Cortex of kidney (tissue), 1 donor: ENCODE data around the gene CAPN15.

ENCODE experiments used
- DNase-seq: peaks from one replicate; lab custom pipeline; 2025; lab: John Stamatoyannopoulos, UW

CAPN15 gene

DNA sequence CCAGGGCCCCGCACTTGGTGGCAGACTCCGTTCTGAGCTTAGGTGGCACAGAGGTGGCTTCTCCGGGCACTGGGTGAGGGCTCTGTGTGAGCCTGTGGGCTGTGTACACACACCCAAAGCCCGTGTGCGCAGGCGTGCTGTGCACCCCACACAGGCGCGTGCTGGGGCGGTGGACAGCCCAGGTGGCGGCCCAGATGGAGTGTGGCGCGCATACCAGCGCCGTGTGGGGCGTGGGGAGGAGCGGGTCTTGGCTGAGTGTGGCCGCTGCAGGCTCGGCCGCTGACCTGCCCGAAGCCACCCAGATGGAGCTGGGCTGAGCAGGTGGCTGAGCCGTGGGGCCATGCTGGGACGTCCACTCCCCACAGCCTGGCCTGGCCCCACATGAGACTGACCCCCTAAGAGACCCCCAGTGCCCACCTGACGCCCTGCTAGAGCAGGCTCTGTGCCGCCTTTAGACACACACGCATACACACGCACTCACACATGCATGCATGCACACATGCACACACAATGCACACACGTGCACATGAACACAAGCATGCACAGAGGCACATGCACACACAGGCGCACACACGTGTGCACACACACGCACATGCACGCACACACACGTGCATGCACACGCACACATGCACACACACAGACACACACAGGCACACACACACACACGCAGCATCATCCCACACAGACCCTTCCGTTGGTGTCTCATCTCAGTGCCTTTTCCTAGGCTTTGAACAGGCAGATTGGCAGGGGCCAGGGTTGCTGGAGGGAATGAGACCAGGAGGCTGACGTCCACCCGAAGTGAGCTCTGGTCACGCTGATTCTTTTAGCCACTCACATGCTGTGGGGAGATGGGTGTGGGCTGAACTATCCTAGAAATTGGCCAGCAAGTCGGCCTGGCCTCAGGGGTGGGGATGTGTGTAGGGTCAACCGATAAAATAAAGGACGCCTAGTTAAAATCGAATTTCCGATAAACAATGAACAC lies 34.7 kb downstream of the CAPN15 start:
- no peak for DNase-seq

DNA sequence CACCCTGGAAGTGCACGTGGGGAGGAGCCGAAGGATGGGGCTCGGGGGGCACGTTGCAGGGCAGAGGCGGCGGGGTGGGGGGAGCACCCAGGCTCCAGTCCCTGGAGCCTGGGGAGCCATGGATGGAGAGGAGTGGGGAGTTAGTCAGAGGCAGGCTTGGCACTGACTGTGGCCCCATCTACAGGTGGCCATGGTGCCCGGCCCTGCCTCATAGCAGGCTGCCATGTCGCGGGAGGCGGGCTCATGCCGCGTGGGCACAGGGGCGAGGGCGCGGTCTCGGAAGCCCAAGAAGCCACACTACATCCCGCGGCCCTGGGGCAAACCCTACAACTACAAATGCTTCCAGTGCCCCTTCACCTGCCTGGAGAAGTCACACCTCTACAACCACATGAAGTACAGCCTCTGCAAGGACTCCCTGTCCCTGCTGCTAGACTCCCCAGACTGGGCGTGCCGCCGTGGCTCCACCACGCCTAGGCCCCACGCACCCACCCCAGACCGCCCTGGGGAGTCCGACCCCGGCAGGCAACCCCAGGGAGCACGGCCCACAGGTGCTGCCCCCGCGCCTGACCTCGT lies 35.6 kb downstream of the CAPN15 start:
- DNase-seq, result no peak

DNA sequence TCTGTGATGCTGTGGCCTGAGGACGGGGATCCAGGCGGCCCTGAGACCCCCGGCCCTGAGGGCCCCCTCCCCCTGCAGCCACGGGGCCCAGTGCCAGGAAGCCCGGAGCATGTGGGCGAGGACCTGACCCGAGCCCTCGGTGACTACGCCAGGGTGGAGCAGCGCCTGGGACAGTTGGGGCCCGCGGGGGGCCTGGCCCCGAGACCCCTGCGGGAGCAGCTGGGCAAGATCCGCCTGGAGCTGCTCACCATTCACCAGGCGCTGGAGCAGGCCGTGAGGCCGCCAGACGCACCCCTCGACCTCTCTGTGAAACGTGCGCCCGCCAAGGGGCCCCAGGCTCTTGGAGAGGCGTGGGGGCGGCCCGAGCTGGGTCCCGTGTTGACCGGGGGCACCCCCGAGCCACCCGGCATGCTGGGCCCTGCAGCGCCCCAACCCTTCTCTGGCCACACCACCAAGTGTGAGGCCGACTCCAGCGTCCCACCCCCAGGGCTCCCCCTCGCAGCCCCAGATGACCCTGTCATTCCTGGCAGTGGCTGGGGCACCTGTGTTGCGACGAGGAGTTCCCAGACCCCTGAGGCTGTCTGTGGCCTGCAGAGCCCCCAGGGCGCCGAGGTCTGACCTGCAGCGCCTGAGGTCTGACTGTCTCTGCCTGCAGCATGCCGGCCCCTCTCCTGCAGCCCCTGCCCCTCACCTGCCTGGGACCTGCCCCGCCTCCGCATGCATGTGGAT lies 37.3 kb downstream of the CAPN15 start:
- DNase-seq, result no peak

DNA sequence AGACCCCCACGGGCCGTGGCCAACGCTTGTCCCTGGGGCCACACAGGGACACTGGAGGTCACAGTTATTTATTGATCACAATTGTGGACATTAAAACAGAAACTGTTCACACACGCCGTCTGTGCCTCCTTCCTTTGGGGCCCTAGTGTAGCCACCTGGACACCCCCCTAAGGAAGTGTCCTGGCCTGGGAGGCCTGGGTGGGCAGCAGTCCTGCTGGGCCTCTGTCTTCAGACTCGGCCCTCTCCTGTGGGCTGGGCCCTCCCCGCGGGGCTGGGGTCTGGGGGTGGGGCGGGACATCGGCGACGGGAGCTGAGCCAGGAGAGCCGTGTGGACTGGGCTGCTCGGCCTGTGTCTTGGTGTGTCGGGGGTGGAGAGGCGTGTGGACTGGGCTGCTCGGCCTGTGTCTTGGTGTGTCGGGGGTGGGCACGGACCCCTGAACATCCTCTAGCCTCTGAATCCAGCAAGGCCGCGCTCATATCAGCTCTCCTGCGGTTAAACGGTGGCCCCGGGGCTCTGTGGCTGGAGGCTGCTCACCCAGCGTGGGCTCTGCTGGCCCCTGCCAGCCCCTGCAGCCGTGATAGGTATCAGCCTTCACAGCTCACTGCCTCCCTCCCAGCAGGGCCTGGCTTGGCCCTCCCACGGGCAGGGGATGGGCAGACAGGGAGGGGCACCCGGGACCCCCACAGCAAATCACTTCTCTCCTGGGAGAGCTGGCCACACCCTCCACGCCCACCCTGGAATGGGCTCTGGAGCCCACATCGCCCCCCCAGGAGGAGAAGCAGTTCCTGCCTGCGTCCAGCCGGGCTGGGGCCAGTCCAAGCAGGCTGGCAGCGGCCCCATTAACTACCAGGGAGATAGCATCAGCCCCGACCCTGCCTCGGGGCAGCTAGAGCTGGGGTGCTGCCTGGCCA lies 38.2 kb downstream of the CAPN15 start:
- DNase-seq, result no peak

DNA sequence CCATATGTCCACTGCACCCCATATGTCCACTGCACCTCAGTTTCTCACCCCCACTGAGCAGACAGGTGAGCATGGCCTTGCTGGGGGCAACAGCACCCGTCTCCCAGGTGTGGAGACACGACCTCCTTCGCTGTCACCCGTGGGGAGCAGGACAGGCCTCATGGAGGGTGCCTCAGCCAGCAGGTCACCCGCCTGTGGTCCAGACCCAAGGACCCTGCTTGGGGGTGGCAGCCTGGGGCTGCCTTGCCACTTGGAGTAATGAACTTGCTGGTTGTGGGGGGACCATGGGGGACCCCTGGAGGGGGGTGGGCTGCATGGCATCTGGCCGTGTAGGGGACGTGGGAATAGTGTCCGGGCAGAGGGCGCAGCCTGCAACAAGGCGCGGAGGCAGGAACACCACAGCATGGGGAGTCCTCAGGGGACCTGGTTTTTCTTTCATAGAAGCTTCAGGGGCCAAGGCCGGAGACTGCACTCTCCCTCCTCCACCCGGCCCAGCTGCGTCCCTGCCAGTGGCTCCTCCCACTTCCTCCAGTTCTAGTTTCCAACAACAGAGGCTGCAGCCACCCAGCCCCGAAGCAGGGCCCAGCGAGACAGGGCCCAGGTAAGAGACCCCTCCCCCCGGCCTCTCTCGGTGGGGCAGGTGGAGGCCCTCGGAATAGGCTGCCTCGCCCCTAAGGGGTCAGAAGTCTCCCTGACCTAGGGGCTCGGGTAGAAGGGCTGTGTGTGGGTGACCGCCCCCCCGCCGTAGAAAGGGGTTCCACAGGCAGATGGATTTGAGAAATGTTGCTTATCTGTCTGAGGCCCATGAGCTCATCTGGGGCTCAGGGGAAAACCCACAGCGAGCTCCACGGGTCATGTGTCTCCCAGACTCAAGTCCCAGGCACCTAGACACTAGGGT lies 39.2 kb downstream of the CAPN15 start, which contains the start of gene NHLRC4:
NHLRC4 (plus strand) TSS at position 531 of the 898 bp plus-strand sequence. CDS start 1,043 bp downstream, outside the sequence.
- no peak for DNase-seq

GRCh38 chr16:567373-568256 lies 40.1 kb downstream of the CAPN15 start:
- DNase-seq, result no peak

- DNase-seq, result no peak
Observed at GRCh38 chr16:568401-569258, 41.1 kb downstream of the CAPN15 start.

DNA sequence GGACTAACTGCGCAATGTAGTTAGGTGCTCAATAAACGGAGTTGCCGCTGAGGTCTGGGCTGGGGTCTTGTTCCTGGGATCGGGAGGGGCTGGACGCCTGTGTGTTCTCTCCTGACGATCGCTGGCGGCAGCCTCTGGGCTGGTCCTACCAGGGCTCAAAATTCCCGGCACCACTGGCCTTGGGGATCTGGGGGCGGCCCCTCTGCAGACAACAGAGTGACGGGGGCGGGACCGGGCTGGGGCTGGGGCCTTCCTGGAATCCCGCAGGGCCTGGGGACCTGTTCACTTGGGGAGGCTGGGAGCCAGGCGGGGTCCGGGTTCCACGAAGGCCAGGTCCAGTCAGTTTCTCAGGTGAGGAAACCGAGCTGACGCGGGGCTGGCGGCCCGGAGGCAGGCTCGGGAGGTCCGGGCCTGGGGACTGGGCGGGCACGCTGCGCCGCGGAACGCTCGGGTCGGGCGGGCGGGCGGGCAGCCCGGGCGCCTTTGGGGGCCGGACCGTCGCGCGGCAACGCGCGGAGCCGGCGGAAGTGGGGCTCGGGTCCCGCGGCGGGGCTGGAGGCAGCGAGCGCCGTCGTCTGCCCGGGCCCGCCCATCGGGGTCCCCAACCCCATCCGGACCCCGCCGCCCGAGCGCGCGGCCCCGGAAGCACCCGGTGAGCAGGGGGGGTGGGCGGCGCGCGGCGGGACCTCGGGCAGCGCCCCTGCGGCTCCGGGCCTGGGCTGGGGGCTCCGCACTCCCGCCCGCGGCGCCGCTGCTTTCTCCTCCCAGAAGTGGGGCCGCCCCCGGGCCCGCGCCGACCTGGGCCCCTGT lies 42.1 kb downstream of the CAPN15 start, which contains the start of gene PIGQ:
PIGQ (plus strand) TSS at position 524 of the 810 bp plus-strand sequence. CDS start 4,107 bp downstream, outside the sequence.
- DNase-seq, result no peak

GRCh38 chr16:572865-573650 lies 45.5 kb downstream of the CAPN15 start:
- no peak for DNase-seq

- DNase-seq, result no peak
Observed at GRCh38 chr16:574021-574760, 46.7 kb downstream of the CAPN15 start.

- DNase-seq, result no peak
Observed at GRCh38 chr16:575354-576196, 48.1 kb downstream of the CAPN15 start.

DNA sequence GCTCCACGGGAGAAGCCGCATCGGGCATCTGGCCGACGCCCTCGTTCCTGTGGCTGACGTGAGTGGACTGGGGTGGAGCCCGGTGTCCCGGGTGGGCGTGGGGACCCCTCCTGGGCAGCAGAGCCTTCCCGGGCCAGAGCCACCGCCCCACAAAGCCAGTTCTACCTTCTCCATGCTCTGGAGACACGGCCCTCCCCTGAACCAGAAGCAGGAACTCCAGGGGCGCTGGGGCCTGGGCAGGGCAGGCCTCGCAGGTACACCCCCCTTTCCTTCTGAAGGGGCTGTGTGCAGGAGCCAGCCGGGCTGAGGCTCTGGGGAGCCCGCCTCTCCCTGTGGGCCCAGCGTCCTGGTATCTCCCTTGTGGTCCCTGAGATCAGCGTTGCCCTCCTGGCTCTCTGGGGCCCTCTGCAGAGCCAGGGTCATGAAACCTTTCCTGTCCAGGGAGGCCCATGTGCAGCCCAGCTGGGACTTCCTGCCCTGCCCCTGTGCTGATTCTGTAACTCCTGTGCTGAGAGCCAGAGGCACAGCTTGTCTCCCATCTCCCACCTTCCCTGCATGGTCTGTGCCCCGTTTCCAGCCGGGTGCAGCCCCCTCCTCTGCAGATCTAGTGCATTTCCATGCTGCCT lies 48.8 kb downstream of the CAPN15 start:
- no peak for DNase-seq

DNA sequence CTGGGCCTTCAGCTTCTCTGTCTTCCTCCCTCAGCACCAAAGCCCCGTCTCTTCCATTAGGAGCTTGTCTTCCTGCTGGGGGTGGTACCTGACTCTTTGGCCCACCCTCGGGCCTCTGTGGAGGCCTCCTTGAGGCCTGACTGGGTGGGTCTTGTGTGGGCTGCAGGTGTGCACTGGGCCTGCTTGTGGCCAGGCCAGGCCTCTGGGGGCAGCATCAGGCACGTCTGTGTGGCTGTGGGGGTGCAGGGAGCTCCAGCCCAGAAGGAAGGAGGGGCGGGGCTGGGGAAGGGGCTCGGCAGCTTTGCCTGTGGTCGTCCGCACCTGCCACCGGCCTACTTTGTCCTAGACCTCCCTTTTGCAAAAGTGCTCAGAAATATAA lies 49.3 kb downstream of the CAPN15 start:
- DNase-seq, result no peak

GRCh38 chr16:577796-578195 lies 50.3 kb downstream of the CAPN15 start:
- DNase-seq, result no peak
